Breast epithelium (tissue), 4 donors: Measurements from ENCODE around the gene MIGA1. TPM values are rescaled to one million over a fixed set of nuclear protein-coding genes. Genes with fewer than 3 reads are reported as not detected.
"Not testable (repeated sequence)": the region's sequence is repeated elsewhere in the genome, so short reads cannot be mapped to it uniquely, and the experiment has no call there.

ENCODE experiments used
- DNase-seq, 2 donors: peaks; one replicate each; pipeline ENCODE4 v3.0.0-alpha.2; 2019; ENCODE audit warnings: low spot score in 2 of 2
- H3K27ac ChIP-seq, 2 donors: fragments of 200-600 bp; sonication (generic) in 1 of 2; one replicate each; pipeline ENCODE4 v1.5.1; 2016 to 2019; ENCODE audit warnings: mild to moderate bottlenecking in 1 of 2
- H3K27me3 ChIP-seq, 2 donors: fragments of 200-600 bp; sonication (generic) in 1 of 2; one replicate each; pipeline versions ENCODE4 v1.5.1 to v1.6.0; 2017 to 2019; ENCODE audit warnings: control low read depth in 1 of 2, mild to moderate bottlenecking in 1 of 2
- H3K36me3 ChIP-seq: fragments of 200-600 bp; one replicate; pipeline ENCODE4 v1.5.1; 2019
- H3K4me1 ChIP-seq, 2 donors: fragments of 200-600 bp; sonication (generic); one replicate each; pipeline ENCODE4 v1.5.1; 2016 to 2019; ENCODE audit warnings: control low read depth in 1 of 2
- H3K4me3 ChIP-seq, 3 donors: fragments of 200-600 bp; sonication (generic); 1 replicate in 2 of 3; 2 replicates in 1 of 3; pipeline ENCODE4 v1.5.1; 2016 to 2019; ENCODE audit warnings: mild to moderate bottlenecking in 3 of 3, moderate library complexity in 2 of 3
- H3K9me3 ChIP-seq, 2 donors: fragments of 200-600 bp; sonication (generic) in 1 of 2; one replicate each; pipeline ENCODE4 v1.5.1; 2016 to 2019; ENCODE audit warnings: control low read depth in 1 of 2
- CTCF ChIP-seq, 3 donors: fragments of 450-650 bp; IDR thresholded peaks; one replicate each; pipeline ENCODE4 v1.5.1; 2016 to 2017; ENCODE audit warnings: antibody characterized with exemption in 3 of 3, mild to moderate bottlenecking in 3 of 3, moderate library complexity in 3 of 3
- POLR2A ChIP-seq: fragments of 450-650 bp; IDR thresholded peaks from one replicate; pipeline ENCODE4 v1.6.1; 2016; ENCODE audit warnings: antibody characterized with exemption, mild to moderate bottlenecking, moderate library complexity
- POLR2AphosphoS5 ChIP-seq, 3 donors: sonication (generic); formaldehyde crosslinking; IDR thresholded peaks; one replicate each; pipeline ENCODE4 v1.6.1; 2017; ENCODE audit warnings: antibody characterized with exemption in 3 of 3
- intact Hi-C: fragments of 100-400 bp; cut with DNase I; formaldehyde crosslinking; loops from one replicate; pipeline ENCODE4 v1.15.1; 2023; ENCODE audit warnings: low total_unique reads
- total RNA-seq, 3 donors: library from RNA; depleted of rRNA; stranded (reverse); fragments of >200 nt; gene quantifications; one replicate each; pipeline ENCODE4 v1.1.0, GENCODE V29; 2016

MIGA1 gene
- total RNA-seq, 3 donors from 2014 or later: 20.3 to 30.3 (median 22.2) TPM

- H3K4me1 ChIP-seq: peaks cover 0 to 4% of the 10 kb centered on the region in 2 donors
- no peaks in the 10 kb centered on the region for H3K27me3 ChIP-seq
- TF ChIP-seq CTCF (IDR thresholded peaks at IDR 0.05) (no peak), POLR2AphosphoS5 (IDR thresholded peaks at IDR 0.05) (no peak), POLR2A (no peak)
- DNase-seq: no peak
- no peaks in the 10 kb centered on the region for H3K36me3 ChIP-seq
- H3K4me3 ChIP-seq: no peak overlapping the region
- intact Hi-C loops: no loop called here
- H3K9me3 ChIP-seq: peaks cover 6 to 9% of the 10 kb centered on the region in 2 donors
- H3K27ac ChIP-seq: no peak overlapping the region
These were observed 3.7 kb downstream of the MIGA1 start for GRCh38 chr1:77783141-77783540.

- H3K27me3 ChIP-seq, H3K27ac ChIP-seq, H3K36me3 ChIP-seq, intact Hi-C loops, H3K4me1 ChIP-seq, H3K4me3 ChIP-seq, DNase-seq, H3K9me3 ChIP-seq: not testable (repeated sequence)
These were observed 6.8 kb downstream of the MIGA1 start for GRCh38 chr1:77786093-77786741.

GRCh38 chr1:77794550-77794949 is 15.1 kb downstream of the MIGA1 start:
- DNase-seq: no peak
- no peaks in the 10 kb centered on the region for H3K9me3 ChIP-seq
- no peak for TF ChIP-seq CTCF (IDR thresholded peaks at IDR 0.05)
- TF ChIP-seq POLR2AphosphoS5 (IDR thresholded peaks at IDR 0.05): no peak
- no peak for TF ChIP-seq POLR2A
- H3K4me3 ChIP-seq: no peak overlapping the region
- no peaks in the 10 kb centered on the region for H3K27me3 ChIP-seq
- H3K4me1 ChIP-seq: no peaks in the 10 kb centered on the region
- H3K27ac ChIP-seq: no peak overlapping the region
- H3K36me3 ChIP-seq: no peaks in the 10 kb centered on the region
- intact Hi-C loops: no loop called here

- peaks cover 0 to 4% of the 10 kb centered on the region in 2 donors for H3K4me1 ChIP-seq
- peak overlapping the region in 1 of 2 donors; percentile 54 for H3K27ac ChIP-seq
- no peaks in the 10 kb centered on the region for H3K27me3 ChIP-seq
- DNase-seq: no peak
- no peaks in the 10 kb centered on the region for H3K9me3 ChIP-seq
- no peak for TF ChIP-seq POLR2A
- no peak for TF ChIP-seq POLR2AphosphoS5 (IDR thresholded peaks at IDR 0.05)
- no peaks in the 10 kb centered on the region for H3K36me3 ChIP-seq
- H3K4me3 ChIP-seq: no peak overlapping the region
- intact Hi-C loops: no loop called here
These were observed 17.4 kb downstream of the MIGA1 start for GRCh38 chr1:77796695-77797405.

GRCh38 chr1:77797991-77798390 is 18.5 kb downstream of the MIGA1 start:
- Histone ChIP-seq H3K36me3 (no peaks in the 10 kb centered on the region), H3K9me3 (no peaks in the 10 kb centered on the region), H3K27me3 (no peaks in the 10 kb centered on the region), H3K4me3 (no peak overlapping the region), H3K27ac (no peak overlapping the region), H3K4me1 (peaks cover 0 to 4% of the 10 kb centered on the region in 2 donors)
- TF ChIP-seq POLR2A: no peak
- TF ChIP-seq POLR2AphosphoS5 (IDR thresholded peaks at IDR 0.05): no peak
- TF ChIP-seq CTCF (IDR thresholded peaks at IDR 0.05): no peak
- DNase-seq: no peak
- intact Hi-C loops: no loop called here

GRCh38 chr1:77802026-77802425 is 22.6 kb downstream of the MIGA1 start:
- TF ChIP-seq POLR2A (no peak), POLR2AphosphoS5 (IDR thresholded peaks at IDR 0.05) (no peak), CTCF (IDR thresholded peaks at IDR 0.05) (no peak)
- no peak overlapping the region for H3K4me3 ChIP-seq
- no peaks in the 10 kb centered on the region for H3K27me3 ChIP-seq
- no peak for DNase-seq
- H3K27ac ChIP-seq: no peak overlapping the region
- H3K36me3 ChIP-seq: peaks cover 4% of the 10 kb centered on the region
- peaks cover 0 to 4% of the 10 kb centered on the region in 2 donors for H3K4me1 ChIP-seq
- intact Hi-C loops: no loop called here
- H3K9me3 ChIP-seq: no peaks in the 10 kb centered on the region
